AG09309 (cell line): ENCODE measurements around the gene KIF26A.

Experiments used
- DNase-seq: peaks from one replicate; pipeline ENCODE4 v3.0.0-alpha.2; 2010; ENCODE audit warnings: low read depth
- H3K4me3 ChIP-seq: 2 replicates; pipeline ENCODE4 v1.5.1; 2011; ENCODE audit warnings: mild to moderate bottlenecking, low read depth, low read length, moderate library complexity; ENCODE audit not compliant: control insufficient read depth
- TF ChIP-seq, protein P1 (sequence below): IDR thresholded peaks from 2 replicates; pipeline ENCODE4 v1.5.1; 2011; ENCODE audit warnings: mild to moderate bottlenecking, low read depth, low read length, inconsistent platforms; ENCODE audit not compliant: insufficient read depth, control insufficient read depth; ENCODE audit errors: missing control alignments

KIF26A gene

DNA sequence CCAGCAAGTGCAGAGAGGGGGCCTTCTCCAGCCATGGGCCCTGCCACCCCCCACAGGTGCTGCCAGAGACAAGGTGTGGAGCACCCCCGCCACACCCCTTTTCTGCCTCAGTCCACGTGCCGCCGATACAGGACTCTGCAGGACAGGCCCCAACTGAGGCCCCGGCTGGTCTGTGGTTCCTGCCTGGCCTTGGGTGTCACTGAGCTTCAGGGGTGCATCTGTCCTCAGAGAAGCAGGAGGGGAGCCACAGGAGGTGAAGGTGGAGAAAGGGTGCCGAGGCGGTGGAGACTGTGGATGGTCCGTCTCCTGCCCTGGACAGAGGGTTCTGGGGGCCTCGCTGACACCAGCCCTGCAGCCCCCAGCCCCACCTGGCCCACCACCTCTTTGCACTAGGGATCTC lies 63.1 kb downstream of the KIF26A start:
- DNase-seq: no peak
- TF ChIP-seq, protein P1, sequence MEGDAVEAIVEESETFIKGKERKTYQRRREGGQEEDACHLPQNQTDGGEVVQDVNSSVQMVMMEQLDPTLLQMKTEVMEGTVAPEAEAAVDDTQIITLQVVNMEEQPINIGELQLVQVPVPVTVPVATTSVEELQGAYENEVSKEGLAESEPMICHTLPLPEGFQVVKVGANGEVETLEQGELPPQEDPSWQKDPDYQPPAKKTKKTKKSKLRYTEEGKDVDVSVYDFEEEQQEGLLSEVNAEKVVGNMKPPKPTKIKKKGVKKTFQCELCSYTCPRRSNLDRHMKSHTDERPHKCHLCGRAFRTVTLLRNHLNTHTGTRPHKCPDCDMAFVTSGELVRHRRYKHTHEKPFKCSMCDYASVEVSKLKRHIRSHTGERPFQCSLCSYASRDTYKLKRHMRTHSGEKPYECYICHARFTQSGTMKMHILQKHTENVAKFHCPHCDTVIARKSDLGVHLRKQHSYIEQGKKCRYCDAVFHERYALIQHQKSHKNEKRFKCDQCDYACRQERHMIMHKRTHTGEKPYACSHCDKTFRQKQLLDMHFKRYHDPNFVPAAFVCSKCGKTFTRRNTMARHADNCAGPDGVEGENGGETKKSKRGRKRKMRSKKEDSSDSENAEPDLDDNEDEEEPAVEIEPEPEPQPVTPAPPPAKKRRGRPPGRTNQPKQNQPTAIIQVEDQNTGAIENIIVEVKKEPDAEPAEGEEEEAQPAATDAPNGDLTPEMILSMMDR: no peak
- H3K4me3 ChIP-seq: no peak overlapping the region

DNA sequence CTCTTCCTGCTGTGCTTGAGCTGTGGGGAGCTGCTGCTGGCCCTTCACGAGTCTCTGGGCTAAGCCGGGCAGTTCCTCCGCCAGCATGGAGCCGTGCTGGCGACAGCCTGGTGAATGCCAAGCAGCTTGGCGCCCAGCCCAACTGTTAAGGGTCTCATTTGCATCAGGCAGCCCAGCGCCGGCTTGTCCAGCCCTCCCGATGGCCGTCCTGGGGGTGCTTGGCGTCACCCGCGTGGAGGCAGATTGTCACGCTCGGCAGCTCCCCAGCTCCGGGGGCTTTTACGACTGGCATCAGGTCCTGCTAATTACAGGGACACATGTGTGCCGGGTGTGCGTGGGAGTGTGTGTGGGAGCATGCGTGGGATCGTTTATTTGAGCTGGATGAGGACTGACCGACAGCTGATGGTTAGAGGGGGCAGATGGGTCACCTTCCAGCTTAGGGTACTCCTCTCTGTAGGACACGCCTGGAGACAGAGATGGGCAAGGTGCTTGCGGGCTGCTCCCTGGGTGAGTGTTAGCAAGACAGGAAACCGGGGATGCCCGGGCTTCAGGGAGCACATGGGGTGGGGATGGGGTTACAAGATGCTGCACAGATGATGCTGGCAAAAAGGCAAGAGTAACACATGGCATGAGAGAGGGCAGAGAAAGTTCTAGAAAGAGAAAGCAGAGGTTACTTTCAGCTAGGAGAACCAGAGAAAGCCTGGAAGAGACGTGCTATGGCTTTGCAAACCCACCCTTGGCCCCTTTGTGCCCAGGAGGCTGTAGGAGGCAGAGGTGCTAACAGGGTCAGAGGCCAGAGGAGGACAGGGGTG lies 64.1 kb downstream of the KIF26A start:
- DNase-seq: no peak
- H3K4me3 ChIP-seq: no peak overlapping the region
- TF ChIP-seq, protein P1: no peak

DNA sequence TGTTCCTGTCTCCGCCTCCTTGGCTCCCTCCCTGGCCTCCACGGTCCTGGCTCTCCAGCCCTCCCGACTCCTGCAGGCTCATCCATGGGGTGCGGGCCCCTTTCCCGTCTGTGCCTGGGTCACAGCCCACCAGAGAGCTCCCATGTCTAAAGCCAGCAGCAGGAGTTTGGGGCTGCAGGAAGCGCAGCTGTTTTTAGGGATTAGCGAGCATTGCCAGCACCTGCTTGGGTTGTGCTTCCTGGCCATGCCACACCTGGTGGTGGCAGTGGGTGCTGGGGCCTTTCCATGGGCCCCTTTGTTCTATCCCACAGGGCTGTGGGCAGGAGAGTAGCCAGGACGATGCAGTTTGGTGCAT lies 64.7 kb downstream of the KIF26A start:
- no peak overlapping the region for H3K4me3 ChIP-seq
- no peak for DNase-seq

DNA sequence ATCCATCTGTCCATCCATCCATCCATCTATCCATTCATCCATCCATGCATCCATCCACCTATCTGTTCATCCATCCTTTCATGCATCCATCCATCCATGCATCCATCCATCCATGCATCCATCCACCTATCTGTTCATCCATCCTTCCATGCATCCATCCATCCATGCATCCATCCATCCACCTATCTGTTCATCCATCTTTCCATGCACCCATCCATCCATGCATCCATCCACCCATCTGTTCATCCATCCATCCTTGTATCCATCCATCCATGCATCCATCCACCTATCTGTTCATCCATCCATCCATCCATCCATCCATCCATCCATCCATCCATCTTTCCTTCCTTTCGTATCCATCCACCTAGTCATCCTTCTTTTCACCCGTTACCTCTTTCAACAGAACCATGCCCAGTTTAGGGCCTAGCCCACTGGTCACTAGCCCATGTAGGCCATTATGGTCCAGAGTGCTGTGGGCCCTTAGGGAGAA lies 66.3 kb downstream of the KIF26A start:
- DNase-seq: no peak
- TF ChIP-seq, protein P1: no peak

More for the DNA sequence above, 64.7 kb downstream of the KIF26A start:
- TF ChIP-seq, protein P1: no peak

DNA sequence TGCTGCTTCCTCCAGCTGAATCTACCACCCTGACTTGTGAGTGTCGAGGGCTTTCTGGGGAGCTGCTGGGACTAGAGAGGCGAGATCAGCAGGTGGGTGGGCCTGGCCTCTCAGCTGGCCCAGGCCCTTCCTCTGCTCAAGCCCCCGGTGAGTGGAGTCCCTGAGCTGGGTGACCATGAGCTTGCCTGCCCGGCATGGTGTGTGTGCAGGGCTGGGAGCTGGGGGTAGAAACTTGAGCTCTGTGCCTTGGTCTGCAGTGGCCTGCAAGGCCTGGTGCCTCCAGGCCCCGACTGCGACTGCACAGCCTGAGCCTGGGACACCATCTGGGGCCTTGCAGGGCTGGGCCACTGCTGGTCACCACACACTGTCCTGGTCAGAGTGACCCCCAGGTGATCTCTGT lies 67.4 kb downstream of the KIF26A start:
- no peak overlapping the region for H3K4me3 ChIP-seq
- TF ChIP-seq, protein P1: no peak
- no peak for DNase-seq

More for the DNA sequence above, 66.3 kb downstream of the KIF26A start:
- no peak overlapping the region for H3K4me3 ChIP-seq

DNA sequence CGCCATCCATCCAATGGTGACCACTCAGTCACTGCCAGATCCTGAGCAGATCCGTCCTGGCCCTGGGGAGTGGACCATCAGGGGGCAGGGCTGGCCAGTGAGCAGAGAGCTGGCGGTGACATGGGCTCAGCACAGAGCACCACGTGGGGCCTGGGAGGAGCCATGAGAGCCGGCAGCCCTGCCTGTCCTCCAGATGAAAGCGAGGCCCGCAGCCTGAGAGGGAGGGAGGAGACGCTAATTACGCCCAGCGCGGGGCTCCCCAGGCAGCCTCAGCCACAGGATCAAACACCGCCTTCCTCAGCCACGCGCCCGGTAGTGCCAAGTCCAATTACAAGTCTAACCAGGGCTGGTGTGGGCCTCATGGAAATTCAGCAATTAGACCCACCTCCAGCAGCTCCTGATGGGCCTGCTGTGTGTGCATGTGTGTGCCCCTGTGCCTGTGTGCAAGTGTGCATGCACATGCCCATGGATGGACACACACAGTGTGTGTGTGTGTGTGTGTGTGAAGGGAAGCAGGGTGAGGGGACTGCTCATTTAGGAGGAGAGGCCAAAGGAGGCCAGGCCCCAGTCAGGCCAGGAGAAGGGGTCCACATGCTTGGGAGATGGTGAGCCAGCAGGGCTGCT lies 68.0 kb downstream of the KIF26A start:
- TF ChIP-seq, protein P1: no peak
- no peak for DNase-seq
- H3K4me3 ChIP-seq: no peak overlapping the region
